ENCODE data around the gene ALG1. TPM values are rescaled to one million over a fixed set of nuclear protein-coding genes. Genes with fewer than 3 reads are reported as not detected.

ALG1 gene, protein sequence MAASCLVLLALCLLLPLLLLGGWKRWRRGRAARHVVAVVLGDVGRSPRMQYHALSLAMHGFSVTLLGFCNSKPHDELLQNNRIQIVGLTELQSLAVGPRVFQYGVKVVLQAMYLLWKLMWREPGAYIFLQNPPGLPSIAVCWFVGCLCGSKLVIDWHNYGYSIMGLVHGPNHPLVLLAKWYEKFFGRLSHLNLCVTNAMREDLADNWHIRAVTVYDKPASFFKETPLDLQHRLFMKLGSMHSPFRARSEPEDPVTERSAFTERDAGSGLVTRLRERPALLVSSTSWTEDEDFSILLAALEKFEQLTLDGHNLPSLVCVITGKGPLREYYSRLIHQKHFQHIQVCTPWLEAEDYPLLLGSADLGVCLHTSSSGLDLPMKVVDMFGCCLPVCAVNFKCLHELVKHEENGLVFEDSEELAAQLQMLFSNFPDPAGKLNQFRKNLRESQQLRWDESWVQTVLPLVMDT
- total RNA-seq (10 to 100 TPM; 13.0 to 23.3 (median 16.9) TPM), polyA plus RNA-seq (10 to 100 TPM; 14.1 to 15.3 TPM)

DNA sequence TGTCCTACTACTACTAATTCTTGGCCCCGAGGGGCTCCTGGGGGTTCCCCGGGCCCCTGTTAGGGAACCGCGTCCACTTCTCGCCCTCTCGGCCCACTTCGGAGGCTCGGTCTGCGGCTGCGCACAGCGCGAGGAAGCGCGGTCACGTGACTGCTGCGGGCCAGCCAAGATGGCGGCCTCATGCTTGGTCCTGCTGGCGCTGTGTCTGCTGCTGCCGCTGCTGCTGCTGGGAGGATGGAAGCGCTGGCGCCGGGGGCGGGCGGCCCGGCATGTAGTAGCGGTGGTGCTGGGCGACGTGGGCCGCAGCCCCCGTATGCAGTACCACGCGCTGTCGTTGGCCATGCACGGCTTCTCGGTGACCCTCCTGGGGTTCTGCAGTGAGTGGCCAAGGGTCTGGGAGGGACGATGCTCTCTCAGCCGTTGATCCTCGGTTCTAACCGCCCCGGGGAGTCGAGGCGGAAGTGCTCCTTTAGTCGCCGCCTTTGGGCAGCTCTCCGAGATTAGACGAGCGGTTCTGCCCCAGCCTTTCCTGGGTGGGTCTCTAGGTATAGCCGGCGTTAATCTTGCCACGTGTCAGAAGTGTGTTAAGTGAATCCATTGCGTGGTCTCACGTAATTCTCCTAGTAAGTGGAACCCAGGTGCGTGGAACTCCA is at the start of gene ALG1:
Gene ALG1, plus strand, starts transcription at position 163 of the 653 bp plus-strand sequence. Its CDS starts 7 bp downstream, at position 170.
- intact Hi-C loops (cut with DNase I): no loop called here
- DNase-seq (peak; percentile 85 to 97 (median 92)), FAIRE-seq (no peak), ATAC-seq (peak; percentile 94 to 98 (median 98))
- WGBS, 2 donors: 0% methylated on average over 46 to 53 of the region's 53 CpGs
- no peaks in the 10 kb centered on the region for H3K27me3 ChIP-seq
- TF ChIP-seq, protein P1, sequence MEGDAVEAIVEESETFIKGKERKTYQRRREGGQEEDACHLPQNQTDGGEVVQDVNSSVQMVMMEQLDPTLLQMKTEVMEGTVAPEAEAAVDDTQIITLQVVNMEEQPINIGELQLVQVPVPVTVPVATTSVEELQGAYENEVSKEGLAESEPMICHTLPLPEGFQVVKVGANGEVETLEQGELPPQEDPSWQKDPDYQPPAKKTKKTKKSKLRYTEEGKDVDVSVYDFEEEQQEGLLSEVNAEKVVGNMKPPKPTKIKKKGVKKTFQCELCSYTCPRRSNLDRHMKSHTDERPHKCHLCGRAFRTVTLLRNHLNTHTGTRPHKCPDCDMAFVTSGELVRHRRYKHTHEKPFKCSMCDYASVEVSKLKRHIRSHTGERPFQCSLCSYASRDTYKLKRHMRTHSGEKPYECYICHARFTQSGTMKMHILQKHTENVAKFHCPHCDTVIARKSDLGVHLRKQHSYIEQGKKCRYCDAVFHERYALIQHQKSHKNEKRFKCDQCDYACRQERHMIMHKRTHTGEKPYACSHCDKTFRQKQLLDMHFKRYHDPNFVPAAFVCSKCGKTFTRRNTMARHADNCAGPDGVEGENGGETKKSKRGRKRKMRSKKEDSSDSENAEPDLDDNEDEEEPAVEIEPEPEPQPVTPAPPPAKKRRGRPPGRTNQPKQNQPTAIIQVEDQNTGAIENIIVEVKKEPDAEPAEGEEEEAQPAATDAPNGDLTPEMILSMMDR (IDR thresholded peaks at IDR 0.05): no peak
- H3K4me3 ChIP-seq: peak within 1 kb of the TSS; percentile 59 to 86 (median 74)
- peaks cover 0 to 11% (median 0%) of the 10 kb centered on the region in 3 donors for H3K4me1 ChIP-seq
- H3K36me3 ChIP-seq: peaks cover 0 to 16% (median 0%) of the 10 kb centered on the region in 3 donors
- H3K9me3 ChIP-seq: no peaks in the 10 kb centered on the region
- peak within 1 kb of the TSS; percentile 24 to 85 (median 76) for H3K27ac ChIP-seq

DNA sequence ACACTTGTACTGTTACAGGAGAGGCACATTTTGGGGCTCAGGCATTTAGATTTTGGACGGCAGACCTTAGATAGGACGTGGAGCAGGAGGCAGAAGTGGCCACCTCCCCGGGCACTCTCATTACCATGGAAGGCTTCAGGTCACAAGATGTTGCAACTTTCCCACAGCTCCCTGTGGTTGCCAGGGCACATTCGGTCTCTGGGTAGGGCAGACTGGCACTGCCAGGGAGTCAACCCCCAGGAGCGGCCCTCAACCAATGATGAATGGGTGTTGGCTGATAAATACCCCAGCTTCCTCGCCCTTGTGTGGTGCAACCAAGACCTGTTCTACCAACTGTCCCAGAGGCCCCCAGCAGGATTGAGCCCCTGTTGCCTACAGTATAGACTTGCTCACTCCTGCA is 49.1 kb upstream of the ALG1 start:
- intact Hi-C loops (cut with DNase I): no loop called here
- TF ChIP-seq, protein P1 (IDR thresholded peaks at IDR 0.05): no peak
- 49 to 54% methylated on average over 6 of the region's 6 CpGs for WGBS, 2 donors
- H3K27ac ChIP-seq: no peak overlapping the region
- no peaks in the 10 kb centered on the region for H3K27me3 ChIP-seq
- ATAC-seq: peak in 1 of 4 donors; percentile 28
- no peaks in the 10 kb centered on the region for H3K36me3 ChIP-seq
- FAIRE-seq: no peak
- H3K4me3 ChIP-seq: no peak overlapping the region
- DNase-seq: no peak
- no peaks in the 10 kb centered on the region for H3K9me3 ChIP-seq
- no peaks in the 10 kb centered on the region for H3K4me1 ChIP-seq

DNA sequence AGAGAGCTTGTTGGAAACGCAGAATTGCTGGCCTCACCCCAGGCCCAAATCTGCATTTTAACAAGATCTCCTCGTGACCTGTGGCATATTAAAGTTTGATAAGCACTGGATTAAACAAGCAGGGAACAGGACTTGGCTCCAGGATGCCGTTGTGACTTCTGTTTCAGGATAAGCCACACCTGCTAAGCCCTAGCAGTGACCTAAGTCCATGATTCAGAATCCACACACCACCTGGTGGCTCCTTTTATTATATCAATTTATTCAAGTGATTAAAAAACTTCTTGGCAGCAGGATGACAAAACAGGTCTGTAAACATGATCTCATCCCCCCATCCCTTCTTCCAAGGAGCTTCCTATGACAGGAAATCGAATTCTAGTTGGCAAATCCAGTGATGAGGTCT is 47.0 kb upstream of the ALG1 start:
- intact Hi-C loops (cut with DNase I): no loop called here
- WGBS, 2 donors: 14 to 19% methylated on average over 4 of the region's 4 CpGs
- H3K27ac ChIP-seq: no peak overlapping the region
- no peaks in the 10 kb centered on the region for H3K36me3 ChIP-seq
- H3K9me3 ChIP-seq: no peaks in the 10 kb centered on the region
- peak; percentile 87 to 96 (median 90) for ATAC-seq
- peak in 3 of 6 donors; percentile 40 to 50 (median 46) for DNase-seq
- no peak overlapping the region for H3K4me3 ChIP-seq
- TF ChIP-seq, protein P1 (IDR thresholded peaks at IDR 0.05): peak in 1 of 4 donors; percentile 18
- H3K4me1 ChIP-seq: no peaks in the 10 kb centered on the region
- no peak for FAIRE-seq
- H3K27me3 ChIP-seq: no peaks in the 10 kb centered on the region

DNA sequence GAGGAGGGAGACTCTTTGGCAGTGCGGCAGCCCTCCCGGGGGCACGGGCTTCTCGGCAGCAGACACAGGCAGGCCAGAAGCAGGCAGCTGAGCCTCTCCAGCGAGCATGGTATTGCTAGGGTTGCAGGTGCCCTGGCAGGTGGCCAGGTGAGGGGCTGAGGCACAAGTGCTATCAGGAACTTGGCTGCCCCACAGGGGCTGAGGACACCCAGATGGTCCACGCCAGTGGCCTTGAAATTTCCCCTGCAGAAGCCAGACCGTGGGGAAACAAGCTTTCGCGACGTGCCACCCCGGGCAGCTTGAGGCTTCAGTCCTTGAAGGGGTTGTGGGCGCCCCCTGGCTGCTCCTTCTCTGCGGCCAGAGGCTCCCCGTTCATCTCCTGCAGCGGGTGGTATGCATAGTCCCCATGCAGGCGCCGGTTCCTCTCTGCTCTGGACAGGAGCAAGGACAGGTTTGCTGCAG is 46.4 kb upstream of the ALG1 start:
- TF ChIP-seq, protein P1 (IDR thresholded peaks at IDR 0.05): no peak
- DNase-seq (peak in 4 of 6 donors; percentile 28 to 84 (median 46)), ATAC-seq (peak; percentile 10 to 78 (median 36)), FAIRE-seq (no peak)
- Histone ChIP-seq H3K4me3 (no peak overlapping the region), H3K27me3 (no peaks in the 10 kb centered on the region), H3K36me3 (no peaks in the 10 kb centered on the region), H3K9me3 (no peaks in the 10 kb centered on the region), H3K27ac (no peak overlapping the region), H3K4me1 (no peaks in the 10 kb centered on the region)
- 38 to 41% methylated on average over 17 of the region's 17 CpGs for WGBS, 2 donors
- intact Hi-C loops (cut with DNase I): no loop called here
